Astrocyte of the spinal cord (primary cell): ENCODE data around the gene RGS17.
A peak's percentile ranks its signal among the peaks of the same experiment; 100 is the strongest.
"Not testable (repeated sequence)": the region's sequence is repeated elsewhere in the genome, so short reads cannot be mapped to it uniquely, and the experiment has no call there.

ENCODE experiments used
- DNase-seq: peaks from one replicate; pipeline ENCODE4 v3.0.0; 2011; ENCODE audit warnings: low read depth, low spot score
- H3K4me3 ChIP-seq: 2 replicates; pipeline ENCODE4 v1.5.1; 2011; ENCODE audit warnings: low read depth, mild to moderate bottlenecking, low read length, moderate library complexity
- in situ Hi-C: cut with HindIII; loops from 2 replicates; pipeline ENCODE4 v1.10.0; 2017; ENCODE audit warnings: low sequenced_read_pairs
- TF ChIP-seq, protein P1 (sequence below): IDR thresholded peaks from 2 replicates; pipeline ENCODE4 v1.5.1; 2012; ENCODE audit warnings: low read depth, mild to moderate bottlenecking, low read length, inconsistent platforms

RGS17 gene

GRCh38 chr6:152993847-152994246 is 137.2 kb downstream of the RGS17 start:
- H3K4me3 ChIP-seq: no peak overlapping the region
- TF ChIP-seq, protein P1, sequence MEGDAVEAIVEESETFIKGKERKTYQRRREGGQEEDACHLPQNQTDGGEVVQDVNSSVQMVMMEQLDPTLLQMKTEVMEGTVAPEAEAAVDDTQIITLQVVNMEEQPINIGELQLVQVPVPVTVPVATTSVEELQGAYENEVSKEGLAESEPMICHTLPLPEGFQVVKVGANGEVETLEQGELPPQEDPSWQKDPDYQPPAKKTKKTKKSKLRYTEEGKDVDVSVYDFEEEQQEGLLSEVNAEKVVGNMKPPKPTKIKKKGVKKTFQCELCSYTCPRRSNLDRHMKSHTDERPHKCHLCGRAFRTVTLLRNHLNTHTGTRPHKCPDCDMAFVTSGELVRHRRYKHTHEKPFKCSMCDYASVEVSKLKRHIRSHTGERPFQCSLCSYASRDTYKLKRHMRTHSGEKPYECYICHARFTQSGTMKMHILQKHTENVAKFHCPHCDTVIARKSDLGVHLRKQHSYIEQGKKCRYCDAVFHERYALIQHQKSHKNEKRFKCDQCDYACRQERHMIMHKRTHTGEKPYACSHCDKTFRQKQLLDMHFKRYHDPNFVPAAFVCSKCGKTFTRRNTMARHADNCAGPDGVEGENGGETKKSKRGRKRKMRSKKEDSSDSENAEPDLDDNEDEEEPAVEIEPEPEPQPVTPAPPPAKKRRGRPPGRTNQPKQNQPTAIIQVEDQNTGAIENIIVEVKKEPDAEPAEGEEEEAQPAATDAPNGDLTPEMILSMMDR: no peak
- no peak for DNase-seq
- in situ Hi-C loops: no loop called here

GRCh38 chr6:152993431-152993830 is 137.7 kb downstream of the RGS17 start:
- TF ChIP-seq, protein P1: peak; percentile 16
- no peak for DNase-seq
- no peak overlapping the region for H3K4me3 ChIP-seq
- in situ Hi-C loops: no loop called here

DNA sequence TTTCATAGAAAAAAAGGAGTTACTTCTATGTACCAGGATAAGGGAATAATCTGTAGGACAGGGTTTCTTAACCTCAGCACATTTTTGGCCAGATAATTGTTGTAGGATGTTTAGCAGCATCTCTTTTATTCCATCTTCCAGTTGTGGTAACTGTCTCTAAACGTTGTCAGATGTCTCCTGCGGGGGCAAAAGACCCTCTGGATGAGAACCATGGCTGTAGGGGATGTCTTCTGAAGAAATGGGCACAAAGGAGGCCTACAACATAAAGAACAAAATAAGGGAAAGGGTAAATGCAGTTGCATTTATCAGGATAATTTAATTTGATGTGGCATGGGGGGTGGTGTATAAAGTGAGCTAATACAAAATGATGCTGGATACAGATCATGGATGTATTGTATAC is 144.1 kb downstream of the RGS17 start:
- no peak for DNase-seq
- H3K4me3 ChIP-seq: no peak overlapping the region
- in situ Hi-C loops: no loop called here
- TF ChIP-seq, protein P1: no peak

DNA sequence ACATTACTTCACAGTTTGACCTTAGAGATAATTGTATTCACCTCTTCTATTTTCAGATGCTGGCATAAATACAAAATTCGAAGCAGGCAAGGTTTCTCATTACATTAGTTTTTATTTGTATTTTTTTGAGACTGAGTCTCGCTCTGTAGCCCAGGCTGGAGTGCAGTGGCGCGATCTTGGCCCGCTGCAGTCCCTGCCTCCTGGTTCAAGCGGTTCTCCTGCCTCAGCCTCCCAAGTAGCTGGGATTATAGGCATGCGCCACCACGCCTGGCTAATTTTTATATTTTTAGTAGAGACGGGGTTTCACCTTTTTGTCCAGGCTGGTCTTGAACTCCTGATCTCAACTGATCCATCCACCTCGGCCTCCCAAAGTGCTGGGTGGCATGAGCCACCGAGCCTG is 145.8 kb downstream of the RGS17 start:
- DNase-seq, in situ Hi-C loops, H3K4me3 ChIP-seq: not testable (repeated sequence)

GRCh38 chr6:152984513-152984872 is 146.6 kb downstream of the RGS17 start:
- in situ Hi-C loops: no loop called here
- TF ChIP-seq, protein P1: no peak
- DNase-seq: no peak

DNA sequence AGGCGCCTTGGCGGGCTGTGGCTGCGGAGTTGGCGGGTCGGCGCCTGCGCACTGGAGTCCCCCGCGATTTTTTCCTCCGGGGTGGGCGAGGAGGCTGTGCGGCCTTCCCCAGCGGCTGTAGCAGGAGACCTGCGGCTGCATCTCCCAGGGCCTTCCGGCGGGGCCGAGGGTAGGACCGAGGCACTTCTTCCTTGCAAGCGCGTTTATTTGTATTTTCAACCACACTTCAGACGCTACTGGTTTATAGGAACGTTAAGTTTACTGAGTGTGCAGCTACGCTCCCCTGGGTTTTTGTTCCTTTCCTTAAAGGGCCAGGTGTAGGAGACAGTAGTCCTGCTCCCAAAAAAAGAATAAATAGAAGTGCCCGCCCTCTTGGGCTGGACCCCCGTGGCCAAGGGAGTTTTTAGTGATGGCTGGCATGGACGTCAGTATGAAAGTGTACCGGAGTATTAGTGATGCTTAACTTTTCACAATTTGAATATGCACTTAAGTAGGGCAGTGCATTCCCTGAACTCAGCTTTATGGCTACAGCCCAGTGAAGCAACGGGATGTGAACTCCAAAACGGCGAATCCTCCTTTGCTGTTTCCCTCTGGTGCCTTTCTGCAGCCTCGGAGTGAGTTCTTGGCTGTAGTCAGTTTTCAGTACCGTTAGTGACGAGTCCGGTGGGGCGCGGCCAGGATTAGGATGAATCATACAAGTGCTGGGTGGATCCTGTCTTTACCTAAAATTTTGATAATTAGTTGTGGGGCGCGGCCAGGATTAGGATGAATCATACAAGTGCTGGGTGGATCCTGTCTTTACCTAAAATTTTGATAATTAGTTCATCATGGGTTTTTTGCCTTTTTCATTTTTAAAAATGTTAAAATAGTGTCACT is 147.2 kb downstream of the RGS17 start:
- peak overlapping the region; percentile 80 for H3K4me3 ChIP-seq
- TF ChIP-seq, protein P1: no peak
- in situ Hi-C loops: no loop called here
- DNase-seq: peak; percentile 82

More at GRCh38 chr6:152984513-152984872, 146.6 kb downstream of the RGS17 start:
- H3K4me3 ChIP-seq: peak overlapping the region; percentile 80

DNA sequence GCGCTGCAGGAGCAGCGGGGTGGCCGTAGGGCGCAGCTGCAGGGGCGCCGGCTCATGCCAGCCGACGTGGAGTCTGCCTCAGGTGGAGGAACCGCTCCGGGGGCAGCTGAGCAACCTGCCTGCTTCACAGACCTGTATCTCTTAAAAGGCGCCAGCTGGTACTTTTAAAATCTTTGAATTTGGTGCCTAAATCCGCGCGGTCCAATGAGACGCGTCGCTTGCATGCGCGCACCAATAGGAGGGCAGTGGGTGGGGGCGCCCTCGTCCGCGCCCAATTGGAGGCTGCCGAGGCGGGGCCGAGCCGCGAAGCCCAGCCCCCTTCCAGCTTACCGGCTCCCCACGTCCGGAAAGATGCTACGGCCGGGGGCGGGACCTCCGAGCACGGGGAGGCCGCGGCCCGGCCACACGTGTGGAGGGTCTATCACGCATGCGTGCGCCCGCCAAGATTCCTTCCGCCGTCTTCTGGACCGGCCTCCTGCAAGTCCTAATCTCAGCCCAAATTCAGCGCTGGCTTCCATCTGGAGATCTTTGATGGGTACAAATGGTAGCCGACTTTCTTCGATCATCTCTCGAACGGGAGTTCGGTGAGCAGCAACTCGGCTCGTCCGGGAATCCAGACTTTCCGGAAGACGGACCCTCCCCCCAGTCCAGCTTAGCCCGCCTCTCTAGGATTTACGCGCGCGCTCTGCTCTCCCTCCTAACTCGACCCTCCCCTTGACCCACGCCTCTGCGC is 148.0 kb downstream of the RGS17 start, which contains the start of gene FBXO5:
FBXO5 (minus strand) TSS at position 138 of the 733 bp plus-strand sequence; CDS start at position 56, 82 bp downstream.
- in situ Hi-C loops: no loop called here
- TF ChIP-seq, protein P1: no peak
- DNase-seq: peak; percentile 99
- peak within 1 kb of the TSS; percentile 80 for H3K4me3 ChIP-seq
